Osteoblast (primary cell): ENCODE results near the gene PER2. TPM values are rescaled to one million over a fixed set of nuclear protein-coding genes. Genes with fewer than 3 reads are reported as not detected.

Experiments used
- DNase-seq: peaks from one replicate; pipeline ENCODE4 v3.0.0; 2011; ENCODE audit warnings: low spot score, mixed read lengths; ENCODE audit not compliant: insufficient read length; ENCODE audit errors: missing footprints
- H2AFZ ChIP-seq: 2 replicates; pipeline ENCODE4 v1.6.0; 2011; ENCODE audit warnings: mild to moderate bottlenecking, low read length
- H3K27ac ChIP-seq: 2 replicates; pipeline ENCODE4 v1.5.1; 2011; ENCODE audit warnings: mild to moderate bottlenecking, low read depth, low read length, moderate library complexity
- H3K27me3 ChIP-seq: 2 replicates; pipeline ENCODE4 v1.6.0; 2012; ENCODE audit warnings: mild to moderate bottlenecking, control low read depth, inconsistent platforms, low read length, moderate library complexity; ENCODE audit not compliant: insufficient read depth
- H3K36me3 ChIP-seq: 2 replicates; pipeline ENCODE4 v1.5.1; 2011; ENCODE audit warnings: mild to moderate bottlenecking, low read length, control low read depth, moderate library complexity; ENCODE audit not compliant: insufficient read depth
- H3K4me1 ChIP-seq: 2 replicates; pipeline ENCODE4 v1.5.1; 2011; ENCODE audit warnings: mild to moderate bottlenecking, low read length, control low read depth, moderate library complexity; ENCODE audit not compliant: insufficient read depth
- H3K4me2 ChIP-seq: 2 replicates; pipeline ENCODE4 v1.6.0; 2011; ENCODE audit warnings: mild to moderate bottlenecking, low read length; ENCODE audit not compliant: insufficient read depth
- H3K4me3 ChIP-seq: fragments of 200-600 bp; sonication (generic); 3 replicates; pipeline ENCODE4 v1.5.1; 2012; ENCODE audit warnings: mild to moderate bottlenecking, low read length, inconsistent platforms; ENCODE audit not compliant: insufficient read depth
- H3K79me2 ChIP-seq: 2 replicates; pipeline ENCODE4 v1.6.0; 2012; ENCODE audit warnings: mild to moderate bottlenecking, low read length, control low read depth, inconsistent platforms; ENCODE audit not compliant: insufficient read depth
- H3K9me3 ChIP-seq: 2 replicates; pipeline ENCODE4 v1.5.1; 2011; ENCODE audit warnings: low read depth, low read length, control low read depth
- H4K20me1 ChIP-seq: 2 replicates; pipeline ENCODE4 v1.6.0; 2012; ENCODE audit warnings: mild to moderate bottlenecking, low read length, control low read depth; ENCODE audit not compliant: insufficient read depth
- total RNA-seq: library from RNA; depleted of rRNA; stranded (reverse); fragments of >200 nt; gene quantifications from 2 replicates; pipeline ENCODE4 v1.2.3, GENCODE V29; 2012
- TF ChIP-seq, protein P1 (sequence below): IDR thresholded peaks from 2 replicates; pipeline ENCODE4 v1.5.1; 2011; ENCODE audit warnings: mild to moderate bottlenecking, low read depth, low read length, moderate library complexity; ENCODE audit errors: extremely low read depth

PER2 gene
- total RNA-seq, 1 donor = 9.4 TPM

DNA sequence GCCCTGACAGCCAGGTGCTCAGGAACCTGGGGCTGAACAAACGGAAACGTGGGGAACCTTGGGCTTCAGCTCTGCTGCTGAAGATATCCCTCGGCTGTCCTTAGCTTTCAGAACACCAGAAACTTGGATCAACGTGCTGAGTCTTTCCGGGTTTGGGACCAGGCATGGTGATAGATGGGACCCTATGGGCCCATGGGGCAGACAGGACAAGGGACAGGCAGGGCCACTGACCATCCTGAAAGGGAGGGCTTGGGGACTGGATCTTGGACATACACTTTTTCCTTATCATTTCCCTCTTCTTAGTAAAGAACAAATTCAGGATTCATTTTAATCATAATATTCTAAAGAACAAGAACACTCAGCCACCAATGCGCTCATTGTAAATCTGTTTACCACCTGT is 32.3 kb downstream of the PER2 start:
- Histone ChIP-seq H3K4me1 (no peaks in the 10 kb centered on the region), H3K27ac (no peak overlapping the region), H3K9me3 (no peaks in the 10 kb centered on the region), H3K36me3 (peaks cover 23% of the 10 kb centered on the region), H3K79me2 (no peaks in the 10 kb centered on the region), H3K27me3 (no peaks in the 10 kb centered on the region), H4K20me1 (no peaks in the 10 kb centered on the region), H2AFZ (no peak overlapping the region), H3K4me3 (no peak overlapping the region), H3K4me2 (no peak overlapping the region)
- TF ChIP-seq, protein P1, sequence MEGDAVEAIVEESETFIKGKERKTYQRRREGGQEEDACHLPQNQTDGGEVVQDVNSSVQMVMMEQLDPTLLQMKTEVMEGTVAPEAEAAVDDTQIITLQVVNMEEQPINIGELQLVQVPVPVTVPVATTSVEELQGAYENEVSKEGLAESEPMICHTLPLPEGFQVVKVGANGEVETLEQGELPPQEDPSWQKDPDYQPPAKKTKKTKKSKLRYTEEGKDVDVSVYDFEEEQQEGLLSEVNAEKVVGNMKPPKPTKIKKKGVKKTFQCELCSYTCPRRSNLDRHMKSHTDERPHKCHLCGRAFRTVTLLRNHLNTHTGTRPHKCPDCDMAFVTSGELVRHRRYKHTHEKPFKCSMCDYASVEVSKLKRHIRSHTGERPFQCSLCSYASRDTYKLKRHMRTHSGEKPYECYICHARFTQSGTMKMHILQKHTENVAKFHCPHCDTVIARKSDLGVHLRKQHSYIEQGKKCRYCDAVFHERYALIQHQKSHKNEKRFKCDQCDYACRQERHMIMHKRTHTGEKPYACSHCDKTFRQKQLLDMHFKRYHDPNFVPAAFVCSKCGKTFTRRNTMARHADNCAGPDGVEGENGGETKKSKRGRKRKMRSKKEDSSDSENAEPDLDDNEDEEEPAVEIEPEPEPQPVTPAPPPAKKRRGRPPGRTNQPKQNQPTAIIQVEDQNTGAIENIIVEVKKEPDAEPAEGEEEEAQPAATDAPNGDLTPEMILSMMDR = no peak
- DNase-seq = peak; percentile 52

DNA sequence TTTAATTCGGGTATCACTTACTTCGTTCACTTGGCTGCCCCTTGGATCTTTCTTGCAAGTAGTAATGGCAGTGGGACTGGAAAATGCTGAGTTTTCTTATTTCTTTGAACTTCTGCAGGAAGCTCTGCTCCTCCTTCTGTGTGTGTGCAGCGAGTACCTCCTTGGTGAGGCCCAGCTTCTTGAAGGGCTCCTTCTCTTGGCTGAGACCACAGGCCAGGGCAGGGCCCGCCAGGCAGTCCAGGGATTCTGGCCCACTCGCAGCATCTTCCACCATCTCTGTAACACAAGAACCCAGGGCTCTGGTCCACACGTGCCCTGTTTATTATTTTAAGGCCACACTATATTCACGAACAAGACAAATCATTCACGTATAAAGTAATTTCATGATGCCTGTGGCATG is 32.8 kb downstream of the PER2 start:
- H2AFZ ChIP-seq = no peak overlapping the region
- H3K79me2 ChIP-seq = no peaks in the 10 kb centered on the region

DNA sequence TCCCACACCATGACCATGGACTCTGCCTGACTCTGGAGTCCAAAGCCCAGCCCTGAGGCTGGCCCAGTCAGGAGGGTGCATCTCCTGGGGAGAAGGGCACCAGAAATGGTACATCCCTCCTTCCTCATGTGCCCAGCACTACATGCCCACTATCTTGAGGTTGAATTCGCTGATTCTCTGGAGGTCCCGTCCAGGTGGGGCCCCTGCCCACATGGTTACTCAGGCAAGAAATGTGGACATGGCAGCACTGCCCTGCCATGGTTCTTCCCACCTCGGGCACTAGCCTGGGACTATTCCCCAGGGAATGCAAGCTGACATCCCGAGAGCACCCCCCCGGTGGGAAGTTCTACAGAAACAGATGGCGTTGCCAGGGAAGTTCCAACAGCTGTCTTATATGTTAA is 33.3 kb downstream of the PER2 start:
- peak; percentile 77 for DNase-seq
- Histone ChIP-seq H3K4me3 (no peak overlapping the region), H3K36me3 (peaks cover 23% of the 10 kb centered on the region), H3K27me3 (no peaks in the 10 kb centered on the region), H4K20me1 (no peaks in the 10 kb centered on the region), H2AFZ (no peak overlapping the region), H3K27ac (no peak overlapping the region), H3K9me3 (no peaks in the 10 kb centered on the region), H3K4me2 (no peak overlapping the region), H3K4me1 (no peaks in the 10 kb centered on the region), H3K79me2 (no peaks in the 10 kb centered on the region)
- TF ChIP-seq, protein P1 = no peak

More for the DNA sequence above, 32.8 kb downstream of the PER2 start:
- Histone ChIP-seq H3K9me3 (no peaks in the 10 kb centered on the region), H3K36me3 (peaks cover 23% of the 10 kb centered on the region), H3K4me3 (no peak overlapping the region), H3K27me3 (no peaks in the 10 kb centered on the region), H3K27ac (no peak overlapping the region), H3K4me1 (no peaks in the 10 kb centered on the region), H4K20me1 (no peaks in the 10 kb centered on the region), H3K4me2 (no peak overlapping the region)
- TF ChIP-seq, protein P1 = no peak
- no peak for DNase-seq

DNA sequence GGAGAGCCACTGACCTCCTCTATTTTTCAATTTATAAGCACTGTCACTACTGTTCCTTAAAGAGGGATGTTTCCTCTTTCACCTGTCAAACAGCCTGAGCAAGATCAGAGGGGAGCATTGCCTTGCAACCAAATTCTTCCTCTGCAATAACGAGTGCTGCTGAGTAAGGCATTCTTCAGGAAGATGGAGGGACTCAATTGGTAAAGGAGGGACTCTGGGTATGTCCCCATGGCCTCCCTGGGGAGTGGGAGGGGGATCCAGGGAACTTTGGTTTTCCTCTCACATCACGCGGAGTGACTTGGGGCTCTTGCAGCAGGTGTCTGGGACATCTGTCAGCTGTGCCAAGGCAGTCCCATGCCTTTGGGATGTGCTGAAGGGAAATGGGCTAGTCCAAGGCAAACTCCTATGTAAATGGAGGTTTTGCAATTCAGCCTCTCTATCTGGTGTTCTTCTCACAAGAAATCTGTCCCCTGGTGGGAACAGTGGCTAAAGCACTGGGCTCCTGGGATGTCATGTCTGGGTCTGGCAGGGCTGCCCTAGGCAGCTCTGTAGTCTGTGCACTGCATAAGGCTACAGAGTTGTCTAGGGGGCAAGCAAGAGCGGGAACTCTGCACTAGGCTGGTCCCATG is 34.2 kb downstream of the PER2 start:
- no peaks in the 10 kb centered on the region for H3K9me3 ChIP-seq
- H4K20me1 ChIP-seq = no peaks in the 10 kb centered on the region
- no peaks in the 10 kb centered on the region for H3K27me3 ChIP-seq
- no peaks in the 10 kb centered on the region for H3K79me2 ChIP-seq
- no peak overlapping the region for H3K4me2 ChIP-seq
- no peak for DNase-seq
- peaks cover 20% of the 10 kb centered on the region for H3K36me3 ChIP-seq
- H3K4me3 ChIP-seq = no peak overlapping the region
- TF ChIP-seq, protein P1 = no peak
- H2AFZ ChIP-seq = no peak overlapping the region
- H3K27ac ChIP-seq = no peak overlapping the region
- no peaks in the 10 kb centered on the region for H3K4me1 ChIP-seq
